Spleen (tissue), 11 donors: Measurements from ENCODE around the gene GPD2. TPM values are rescaled to one million over a fixed set of nuclear protein-coding genes. Genes with fewer than 3 reads are reported as not detected.

Source experiments
- DNase-seq: peaks from one replicate; pipeline ENCODE4 v3.0.0-alpha.2; 2020
- H3K27ac ChIP-seq, 8 donors: fragments of 200-600 bp; sonication (generic) in 7 of 8; 1 replicate in 4 of 8; 2 replicates in 4 of 8; pipeline versions ENCODE4 v1.5.0 to v1.8.0; 2016 to 2021; ENCODE audit warnings: inconsistent platforms in 4 of 8, mild to moderate bottlenecking in 4 of 8, moderate library complexity in 1 of 8
- H3K27me3 ChIP-seq, 7 donors: fragments of 200-600 bp; sonication (generic) in 6 of 7; replicated peaks in 1 of 7; 1 replicate in 4 of 7; 2 replicates in 3 of 7; pipeline versions ENCODE4 v1.5.0 to v1.8.0; 2016 to 2021; ENCODE audit warnings: inconsistent platforms in 3 of 7, mild to moderate bottlenecking in 1 of 7
- H3K36me3 ChIP-seq, 6 donors: fragments of 200-600 bp; sonication (generic) in 5 of 6; 1 replicate in 4 of 6; 2 replicates in 2 of 6; pipeline versions ENCODE4 v1.5.0 to v1.8.0; 2016 to 2021; ENCODE audit warnings: inconsistent platforms in 2 of 6
- H3K4me1 ChIP-seq, 6 donors: fragments of 200-600 bp; sonication (generic) in 5 of 6; 1 replicate in 3 of 6; 2 replicates in 3 of 6; pipeline versions ENCODE4 v1.5.0 to v1.8.0; 2016 to 2021; ENCODE audit warnings: inconsistent platforms in 3 of 6
- H3K4me3 ChIP-seq, 8 donors: fragments of 200-600 bp; sonication (generic) in 7 of 8; 1 replicate in 4 of 8; 2 replicates in 4 of 8; pipeline versions ENCODE4 v1.5.0 to v1.8.0; 2016 to 2021; ENCODE audit warnings: inconsistent platforms in 4 of 8, mild to moderate bottlenecking in 4 of 8, moderate library complexity in 2 of 8
- H3K9me3 ChIP-seq, 8 donors: fragments of 200-600 bp; sonication (generic) in 7 of 8; 1 replicate in 4 of 8; 2 replicates in 4 of 8; pipeline versions ENCODE4 v1.5.0 to v1.8.0; 2016 to 2021; ENCODE audit warnings: inconsistent platforms in 4 of 8
- CTCF ChIP-seq, 11 experiments: fragments of 200-600 bp in 7 of 11; fragments of 450-650 bp in 4 of 11; sonication (generic) in 4 of 11; IDR thresholded peaks in 8 of 11; conservative IDR thresholded peaks in 3 of 11; 1 replicate in 7 of 11; 2 replicates in 4 of 11; pipeline versions ENCODE4 v1.4.0 to v1.8.0; 2016 to 2021; ENCODE audit warnings: antibody characterized with exemption in 11 of 11, inconsistent platforms in 4 of 11, mild to moderate bottlenecking in 1 of 11
- POLR2A ChIP-seq, 3 donors: fragments of 450-650 bp; IDR thresholded peaks; one replicate each; pipeline ENCODE4 v1.5.1; 2017; ENCODE audit warnings: antibody characterized with exemption in 3 of 3, mild to moderate bottlenecking in 1 of 3
- POLR2AphosphoS5 ChIP-seq, 3 donors: sonication (generic); formaldehyde crosslinking; IDR thresholded peaks; one replicate each; pipeline ENCODE4 v1.5.1; 2017; ENCODE audit warnings: antibody characterized with exemption in 3 of 3
- WGBS, 5 donors: extraction: QIAGEN DNeasy Blood & Tissue Kit in 3 of 5; methylation state at CpG; one replicate each; pipeline versions ENCODE4 v1.1.5 to v1.1.7; 2013 to 2018; 5-methylcytosine and 5-hydroxymethylcytosine counted together
- intact Hi-C: fragments of 100-400 bp; cut with DNase I; formaldehyde crosslinking; loops from one replicate; pipeline ENCODE4 v1.15.0; 2023; ENCODE audit warnings: low total_unique reads
- polyA plus RNA-seq, 3 donors: library from polyadenylated mRNA; stranded (reverse); fragments of 200-250 nt; gene quantifications; one replicate each; pipeline ENCODE4 v1.2.1, GENCODE V29; 2013
- total RNA-seq, 7 donors: library from RNA; depleted of rRNA in 3 of 7; stranded (reverse); fragments of >200 nt in 3 of 7; fragmentation: NEBNext Ultra II Directional in 4 of 7; extraction: Animal tissue kit (Norgen Biotek cat#: 25700) in 4 of 7; gene quantifications; one replicate each; pipeline versions ENCODE4 v1.1.0 to v1.2.1, GENCODE V29; 2016 to 2021
- donor health status: healthy with polysubstance abuse.
- donor health status: DM: no; HTN: no; CAD: no; lungs with moderate emphysema.
- donor health status: DM: no; HTN: no; CAD: no.
- donor health status: Bipolar disorder and iron deficiency.
- donor health status: healthy.
- donor health status: DM: no; HTN: no; CAD: no.
- donor health status: DM: yes; HTN: yes; CAD: no.

GPD2 gene
- total and polyA plus RNA-seq, 10 donors = 3.5 to 74.9 (median 28.8) TPM

- no peak for DNase-seq
- Histone ChIP-seq H3K27me3 (no peaks in the 10 kb centered on the region), H3K9me3 (no peaks in the 10 kb centered on the region), H3K4me3 (no peak overlapping the region), H3K36me3 (no peaks in the 10 kb centered on the region), H3K27ac (no peak overlapping the region), H3K4me1 (peaks cover 0 to 44% (median 12%) of the 10 kb centered on the region in 6 donors)
- intact Hi-C loops = no loop called here
- WGBS, 5 donors = 89 to 98% (median 94%) methylated on average over 2 of the region's 2 CpGs
- TF ChIP-seq CTCF (IDR thresholded peaks at IDR 0.05 in 8 of 11, conservative IDR thresholded peaks at IDR 0.05 in 3 of 11) (no peak), POLR2AphosphoS5 (IDR thresholded peaks at IDR 0.05) (no peak), POLR2A (IDR thresholded peaks at IDR 0.05) (no peak)
Observed at GRCh38 chr2:156455361-156455975, 19.3 kb downstream of the GPD2 start.

DNA sequence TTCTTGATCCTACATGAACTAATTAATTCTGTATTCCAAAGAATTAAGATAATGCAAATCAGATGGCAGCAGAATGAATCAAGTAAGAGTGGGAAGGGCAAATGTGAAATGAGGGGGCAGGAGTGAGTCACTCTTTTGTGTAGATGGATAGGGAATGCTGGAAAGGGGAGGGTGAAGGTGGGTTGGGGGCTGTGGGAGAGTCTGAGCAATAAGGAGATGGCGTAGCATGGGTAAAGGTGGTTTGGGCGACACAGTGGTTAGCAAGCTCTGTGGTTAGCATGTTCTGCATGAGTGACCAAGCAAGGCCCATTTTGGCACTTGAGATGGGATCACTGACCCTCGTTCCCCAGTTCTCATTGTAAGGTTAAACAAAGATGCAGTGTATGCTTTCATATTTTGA is 20.4 kb downstream of the GPD2 start:
- H3K36me3 ChIP-seq = no peaks in the 10 kb centered on the region

GRCh38 chr2:156457523-156458517 is 21.6 kb downstream of the GPD2 start:
- peaks cover 0 to 45% (median 12%) of the 10 kb centered on the region in 6 donors for H3K4me1 ChIP-seq
- DNase-seq = no peak
- H3K9me3 ChIP-seq = no peaks in the 10 kb centered on the region
- intact Hi-C loops = no loop called here
- H3K27me3 ChIP-seq = no peaks in the 10 kb centered on the region
- WGBS, 5 donors = 83 to 92% (median 88%) methylated on average over 8 of the region's 8 CpGs
- peaks cover 0 to 3% (median 0%) of the 10 kb centered on the region in 6 donors for H3K36me3 ChIP-seq
- no peak overlapping the region for H3K27ac ChIP-seq
- TF ChIP-seq POLR2AphosphoS5 (IDR thresholded peaks at IDR 0.05) = no peak
- TF ChIP-seq POLR2A (IDR thresholded peaks at IDR 0.05) = no peak
- no peak for TF ChIP-seq CTCF (IDR thresholded peaks at IDR 0.05 in 8 of 11, conservative IDR thresholded peaks at IDR 0.05 in 3 of 11)
- H3K4me3 ChIP-seq = no peak overlapping the region

More for the DNA sequence above, 20.4 kb downstream of the GPD2 start:
- Histone ChIP-seq H3K9me3 (no peaks in the 10 kb centered on the region), H3K27me3 (no peaks in the 10 kb centered on the region), H3K4me3 (no peak overlapping the region), H3K27ac (no peak overlapping the region), H3K4me1 (peaks cover 0 to 49% (median 12%) of the 10 kb centered on the region in 6 donors)
- intact Hi-C loops = no loop called here
- 61 to 82% (median 74%) methylated on average over 3 of the region's 3 CpGs for WGBS, 5 donors
- no peak for DNase-seq
- TF ChIP-seq POLR2AphosphoS5 (IDR thresholded peaks at IDR 0.05) (no peak), CTCF (IDR thresholded peaks at IDR 0.05 in 8 of 11, conservative IDR thresholded peaks at IDR 0.05 in 3 of 11) (no peak), POLR2A (IDR thresholded peaks at IDR 0.05) (no peak)

DNA sequence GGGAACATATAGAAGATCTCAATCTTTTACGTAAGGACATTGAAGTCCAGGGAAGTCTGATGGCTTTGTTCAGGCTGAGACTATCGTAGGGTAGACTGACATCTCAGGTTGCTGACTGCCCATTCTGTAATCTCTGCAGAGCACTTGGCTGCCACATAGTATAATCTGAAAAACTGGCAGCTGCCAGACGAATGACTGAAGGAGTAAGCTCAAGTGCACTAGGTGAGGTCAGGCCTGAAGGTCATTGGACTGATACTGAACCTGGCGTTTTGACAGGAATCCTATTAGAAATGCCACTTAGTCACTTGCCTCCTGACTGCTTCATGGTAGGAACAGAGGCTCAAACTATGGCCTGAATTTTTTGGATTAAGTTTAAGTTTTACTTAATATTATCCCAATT is 23.5 kb downstream of the GPD2 start:
- Histone ChIP-seq H3K36me3 (peaks cover 0 to 3% (median 0%) of the 10 kb centered on the region in 6 donors), H3K9me3 (no peaks in the 10 kb centered on the region), H3K27ac (peak overlapping the region in 1 of 8 donors; percentile 7), H3K4me1 (peaks cover 0 to 47% (median 14%) of the 10 kb centered on the region in 6 donors), H3K27me3 (no peaks in the 10 kb centered on the region), H3K4me3 (no peak overlapping the region)
- intact Hi-C loops = no loop called here
- no peak for DNase-seq
- TF ChIP-seq POLR2AphosphoS5 (IDR thresholded peaks at IDR 0.05) = no peak
- no peak for TF ChIP-seq CTCF (IDR thresholded peaks at IDR 0.05 in 8 of 11, conservative IDR thresholded peaks at IDR 0.05 in 3 of 11)
- TF ChIP-seq POLR2A (IDR thresholded peaks at IDR 0.05) = no peak
- WGBS, 5 donors = 59 to 71% (median 64%) methylated on average over 4 of the region's 4 CpGs
